ENCODE results near the gene FOXO3.
"Not testable (repeated sequence)": the region's sequence is repeated elsewhere in the genome, so short reads cannot be mapped to it uniquely, and the experiment has no call there.

The FOXO3 gene

DNA sequence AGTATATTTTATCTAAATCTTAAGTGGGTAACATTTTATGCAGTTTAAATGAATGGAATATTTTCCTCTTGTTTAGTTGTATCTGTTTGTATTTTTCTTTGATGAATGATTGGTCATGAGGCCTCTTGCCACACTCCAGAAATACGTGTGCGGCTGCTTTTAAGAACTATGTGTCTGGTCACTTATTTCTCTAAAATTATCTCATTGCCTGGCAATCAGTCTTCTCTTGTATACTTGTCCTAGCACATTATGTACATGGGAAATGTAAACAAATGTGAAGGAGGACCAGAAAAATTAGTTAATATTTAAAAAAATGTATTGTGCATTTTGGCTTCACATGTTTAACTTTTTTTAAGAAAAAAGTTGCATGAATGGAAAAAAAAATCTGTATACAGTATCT lies 123.3 kb downstream of the FOXO3 start:
- DNase-seq, ATAC-seq: not testable (repeated sequence)

DNA sequence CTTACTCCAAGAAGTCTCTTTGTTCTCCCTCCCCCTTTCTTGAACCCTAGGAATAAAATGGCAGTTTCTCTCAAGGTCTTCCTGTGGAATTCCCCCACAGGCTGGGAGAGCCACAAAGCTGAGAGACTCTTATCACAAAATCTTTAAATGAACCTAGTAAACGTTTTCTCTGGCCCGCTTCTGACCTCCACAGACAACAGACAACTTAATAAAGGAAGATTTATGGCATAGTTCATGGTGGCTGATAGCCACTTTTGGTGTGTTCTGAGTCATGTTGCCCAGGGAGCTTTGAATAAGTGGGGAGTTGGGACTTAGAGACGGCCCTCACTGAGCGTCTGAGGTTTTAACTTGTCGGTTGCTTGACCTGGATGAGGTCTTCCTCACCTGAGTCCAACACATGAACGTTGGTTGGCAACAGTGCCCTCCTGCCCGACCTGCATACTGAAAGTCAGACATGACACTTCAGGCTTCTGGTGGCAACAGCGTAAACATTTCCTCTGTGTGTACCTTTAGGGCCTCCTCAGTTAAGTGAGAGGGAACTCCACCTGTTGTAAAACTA lies 124.1 kb downstream of the FOXO3 start:
- DNase-seq, result no peak
- peak; percentile 37 for ATAC-seq

GRCh38 chr6:108685970-108686369 lies 125.3 kb downstream of the FOXO3 start:
- ATAC-seq (no peak), DNase-seq (no peak)

- DNase-seq (no peak), ATAC-seq (no peak)
These were observed 126.2 kb downstream of the FOXO3 start for GRCh38 chr6:108686896-108687295.

DNA sequence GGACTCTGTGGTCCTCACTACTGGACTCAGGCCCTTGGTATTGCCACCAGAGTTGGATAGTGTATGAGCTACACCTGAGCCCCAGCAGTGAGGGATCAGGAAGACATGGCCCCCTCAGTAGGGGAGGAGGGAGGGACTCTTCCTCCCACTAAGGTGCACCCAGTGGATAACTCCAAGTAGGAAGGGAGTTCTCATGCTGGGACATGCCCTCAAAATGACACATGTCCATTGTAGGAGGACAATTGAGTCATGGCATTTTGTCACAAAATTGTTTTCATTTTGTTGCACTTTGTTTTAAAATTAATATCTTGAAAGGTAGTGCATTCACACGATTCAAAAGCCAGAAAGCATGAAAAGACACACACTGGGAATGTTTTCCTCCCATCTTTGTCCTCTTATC lies 127.2 kb downstream of the FOXO3 start:
- ATAC-seq (no peak), DNase-seq (no peak)

- no peak for ATAC-seq
- no peak for DNase-seq
These were observed 128.8 kb downstream of the FOXO3 start for GRCh38 chr6:108689272-108690161.

DNA sequence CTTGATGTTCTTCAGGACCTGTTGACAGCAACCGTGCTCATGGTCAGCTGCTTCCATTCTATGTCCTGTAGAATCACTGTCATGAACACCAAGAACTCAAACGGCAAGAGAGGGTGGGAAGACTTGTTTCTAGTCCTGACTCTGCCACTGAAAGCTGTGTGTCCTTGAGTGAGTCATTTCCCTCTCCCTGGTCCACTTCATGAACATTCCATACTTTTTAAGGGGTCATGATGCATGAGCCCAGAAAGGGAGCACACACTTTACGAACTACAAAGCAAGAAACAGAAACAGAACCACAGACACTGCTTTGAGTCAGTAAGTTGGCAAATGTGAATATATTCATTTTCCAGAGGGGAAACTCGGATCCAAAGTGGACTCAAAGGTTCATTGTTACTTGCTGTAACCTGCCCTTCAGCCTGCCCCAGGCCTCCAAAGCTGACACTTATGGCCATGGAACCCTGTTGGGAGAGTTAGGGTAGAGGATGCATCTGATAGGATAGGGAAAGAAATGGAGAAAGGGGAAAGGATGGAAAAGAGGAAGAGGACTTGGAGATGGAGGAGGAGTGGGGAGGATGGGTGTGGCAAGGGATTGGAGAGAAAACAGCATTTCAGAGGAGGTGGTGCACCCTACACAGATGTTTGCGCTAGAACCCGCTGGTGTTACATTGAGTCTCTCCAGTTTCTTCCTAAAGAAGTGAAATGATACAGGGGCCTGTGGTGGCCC lies 129.8 kb downstream of the FOXO3 start:
- DNase-seq (no peak), ATAC-seq (no peak)

DNA sequence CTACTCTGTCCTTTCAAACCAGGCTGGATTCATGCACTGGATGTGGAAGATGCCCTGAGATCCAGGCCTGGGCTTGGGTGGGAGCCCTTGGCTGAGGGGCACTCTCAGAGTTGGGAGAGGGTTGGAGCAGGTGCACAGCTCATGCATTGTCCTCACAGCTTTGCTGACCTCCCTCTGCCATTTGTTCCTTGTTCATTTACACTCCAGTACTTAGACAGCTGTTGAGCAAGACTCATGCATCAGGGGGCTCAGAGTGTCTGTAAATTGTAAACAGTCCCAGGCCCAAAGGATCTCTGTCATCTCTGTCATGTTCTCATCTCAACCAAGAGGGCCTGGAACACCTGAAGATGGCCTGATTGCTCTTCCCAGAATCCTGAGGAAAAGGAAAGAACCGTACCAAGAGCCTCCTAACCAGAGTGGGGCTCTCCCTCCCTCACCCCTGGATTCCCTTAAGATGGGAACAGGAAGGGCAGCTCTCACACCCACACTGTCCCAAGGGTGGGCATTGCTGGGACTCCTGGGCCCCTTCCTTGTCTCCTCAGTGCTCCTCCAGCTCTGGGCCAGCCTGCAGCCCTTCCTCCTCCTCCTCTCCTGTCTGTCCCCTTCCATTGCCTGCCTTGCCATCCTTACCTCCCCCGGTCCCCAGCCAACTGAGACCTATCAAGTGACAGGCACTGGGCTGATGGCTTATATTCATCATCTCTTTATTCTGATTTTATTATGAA lies 132.9 kb downstream of the FOXO3 start:
- ATAC-seq, result no peak
- DNase-seq, result no peak

- DNase-seq (no peak), ATAC-seq (no peak)
These were observed 134.1 kb downstream of the FOXO3 start for GRCh38 chr6:108694816-108695215.

DNA sequence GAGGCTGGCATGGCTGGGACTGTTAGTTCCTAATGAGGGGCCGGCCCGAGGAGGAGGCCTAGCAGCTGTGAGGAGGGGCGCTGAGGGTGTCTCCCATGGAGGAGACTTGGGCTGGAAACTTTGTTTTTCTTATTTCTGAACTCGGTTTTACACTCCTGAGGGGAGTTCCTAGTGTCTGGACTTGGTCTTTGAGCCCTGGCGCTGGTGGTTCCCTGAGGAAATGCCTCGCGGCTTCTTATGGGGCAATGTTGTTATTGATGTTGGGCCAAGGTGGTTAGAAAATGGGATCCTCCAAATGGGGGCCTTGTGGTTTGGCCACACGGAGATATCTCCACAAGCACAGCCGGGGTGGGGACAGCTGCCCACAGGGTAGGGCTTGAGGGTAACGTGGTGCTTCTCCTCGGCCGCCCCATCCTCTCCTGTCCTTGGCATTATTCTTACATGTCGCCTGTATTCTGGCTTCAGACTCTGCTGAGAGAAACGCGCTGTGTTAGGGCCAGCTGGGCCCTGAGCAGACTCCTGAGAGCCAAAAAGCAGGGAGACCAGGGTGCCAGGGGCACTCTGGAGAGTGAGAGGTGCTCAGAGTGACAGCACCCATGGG lies 136.9 kb downstream of the FOXO3 start:
- DNase-seq, result no peak

GRCh38 chr6:108698593-108699289 lies 138.0 kb downstream of the FOXO3 start:
- DNase-seq (no peak), ATAC-seq (no peak)

More for the DNA sequence above, 136.9 kb downstream of the FOXO3 start:
- ATAC-seq, result no peak

DNA sequence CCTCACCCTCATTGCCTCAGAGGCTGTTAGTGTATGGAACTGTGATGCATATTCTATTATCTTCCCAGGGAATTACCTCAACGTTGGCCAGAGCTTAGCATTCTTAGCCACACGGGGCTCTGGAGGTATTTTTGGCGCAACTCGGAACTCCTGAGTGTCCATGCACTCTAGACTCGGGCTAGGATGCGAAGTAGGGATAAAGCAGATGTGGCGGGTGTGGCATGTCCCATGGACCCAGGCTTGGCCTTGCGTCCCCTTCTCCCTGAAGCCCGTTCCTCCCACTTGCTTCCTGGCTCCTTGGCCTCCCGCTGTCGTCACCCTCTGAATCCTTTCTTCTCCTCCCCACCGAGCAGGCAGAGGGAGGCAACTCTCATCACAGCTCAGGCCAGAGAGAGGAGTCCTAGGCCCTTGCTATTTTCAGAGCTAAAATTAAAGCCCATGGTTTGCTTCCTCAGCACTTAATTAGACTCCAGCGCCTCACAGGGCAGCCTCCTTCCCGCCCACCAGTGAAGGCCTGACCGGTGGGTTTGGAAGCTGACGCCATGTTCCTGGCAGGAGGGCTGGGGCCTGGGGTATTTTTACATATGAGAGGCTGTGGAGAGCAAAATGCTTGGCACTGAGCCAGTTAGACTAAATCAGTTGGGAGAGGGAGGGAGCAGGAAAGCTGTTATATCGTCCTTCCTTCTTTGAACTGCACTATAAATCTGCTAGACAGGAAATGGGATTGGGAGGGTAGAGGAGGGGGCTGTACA lies 138.7 kb downstream of the FOXO3 start:
- no peak for DNase-seq
- ATAC-seq, result no peak

- no peak for DNase-seq
- no peak for ATAC-seq
These were observed 141.6 kb downstream of the FOXO3 start for GRCh38 chr6:108702106-108702851.

DNA sequence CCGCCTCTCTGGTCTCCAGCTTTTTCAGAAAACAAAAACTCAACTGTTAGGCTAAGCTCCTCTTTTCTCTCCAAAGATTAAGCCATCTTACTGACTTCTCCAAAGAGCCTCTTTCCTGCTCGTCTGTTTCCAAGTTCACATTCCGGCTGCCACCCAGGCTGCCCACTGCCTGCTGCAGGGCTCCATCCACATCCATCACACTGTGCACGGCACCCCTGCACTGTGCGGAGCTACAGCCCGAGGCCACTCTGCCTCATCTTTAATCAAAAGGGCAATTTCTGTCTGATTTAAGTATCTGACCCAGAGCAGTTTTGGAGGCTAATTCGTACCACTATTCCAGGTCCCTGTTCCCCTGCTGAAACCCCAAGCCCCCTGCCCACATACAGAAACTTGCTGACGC lies 145.9 kb downstream of the FOXO3 start:
- ATAC-seq, result no peak

DNA sequence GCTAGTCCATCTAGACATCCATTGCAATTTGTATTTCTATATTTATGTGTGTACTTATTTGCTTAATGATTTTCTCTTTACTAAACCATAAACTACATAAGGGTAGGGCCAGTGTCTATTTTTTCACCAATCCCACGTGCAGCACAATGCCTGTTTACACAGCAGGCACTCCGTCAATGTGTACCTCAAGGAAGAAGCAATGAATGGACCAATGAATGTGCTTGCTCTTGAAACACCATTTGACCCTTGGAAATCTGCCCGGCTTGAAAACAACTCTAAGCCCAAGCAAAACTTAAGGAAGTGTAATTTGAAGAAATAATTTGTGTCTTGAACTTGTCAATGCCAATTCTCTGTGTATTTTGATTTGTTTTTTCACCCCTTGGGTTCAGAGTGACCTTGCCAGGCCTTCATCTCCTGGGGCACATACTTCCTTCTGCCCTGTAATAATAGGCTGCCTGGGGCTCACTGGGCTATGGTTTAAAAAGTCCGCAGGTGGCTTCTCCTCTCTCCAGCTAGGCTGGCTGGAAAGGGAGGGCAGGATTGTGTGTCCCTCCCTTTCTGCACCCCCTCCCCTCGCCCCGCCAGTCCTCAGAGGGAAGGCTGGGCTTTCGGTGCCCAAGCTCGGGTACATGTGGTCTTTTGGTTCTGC lies 146.7 kb downstream of the FOXO3 start:
- DNase-seq (no peak), ATAC-seq (no peak)

More for the DNA sequence above, 145.9 kb downstream of the FOXO3 start:
- DNase-seq, result no peak

- ATAC-seq (no peak), DNase-seq (no peak)
These were observed 149.3 kb downstream of the FOXO3 start for GRCh38 chr6:108710030-108710429.

GRCh38 chr6:108710551-108710950 lies 149.8 kb downstream of the FOXO3 start:
- DNase-seq, result no peak
- ATAC-seq, result no peak

DNA sequence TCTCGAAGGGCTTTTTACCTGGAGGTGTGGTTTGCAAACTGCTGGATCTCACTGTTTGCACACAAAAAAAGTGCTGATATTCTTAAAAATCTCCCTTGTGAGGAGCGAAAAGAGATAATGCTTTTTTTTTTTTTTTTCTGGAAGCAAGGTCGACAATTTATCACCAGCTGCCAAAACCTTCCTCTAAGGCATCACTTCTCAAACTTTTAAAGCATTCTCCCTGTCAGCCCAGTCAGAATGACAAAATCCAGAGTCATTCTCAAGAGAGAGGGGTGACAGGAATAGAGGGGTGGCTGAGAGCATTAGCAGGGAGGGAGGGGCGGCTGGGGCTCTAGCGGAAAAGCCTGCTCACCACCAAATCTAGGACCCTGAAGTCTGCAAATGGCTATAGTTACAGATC lies 150.4 kb downstream of the FOXO3 start:
- DNase-seq (no peak), ATAC-seq (no peak)

DNA sequence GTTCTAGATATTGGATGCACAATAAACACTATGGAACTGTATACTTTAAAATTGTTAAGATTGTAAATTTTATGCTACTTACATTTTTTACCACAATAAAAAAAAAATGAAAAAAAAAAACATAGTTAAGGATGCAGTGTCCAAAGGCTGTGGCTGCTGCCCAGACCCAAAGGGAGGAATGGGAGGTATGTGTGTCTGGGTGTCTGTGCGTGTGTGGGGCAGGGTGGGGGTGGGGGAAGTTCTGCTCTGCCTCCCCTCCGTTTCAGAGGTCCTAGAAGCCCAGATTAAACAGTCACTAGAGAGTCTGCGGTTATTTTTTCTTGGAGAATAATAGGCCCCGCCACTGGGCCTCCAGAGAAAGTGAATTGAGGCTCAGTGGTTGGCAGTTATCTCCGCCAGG lies 151.1 kb downstream of the FOXO3 start:
- no peak for DNase-seq
- ATAC-seq, result no peak
